A549 (cell line): ENCODE measurements around the gene NLGN2.

Experiments used
- CTCF ChIP-seq: fragments of >200 bp; sonication (Bioruptor Twin); formaldehyde crosslinking; IDR thresholded peaks from 3 replicates; pipeline ENCODE4 v1.5.1; 2016
- HDAC2 ChIP-seq: fragments of 200-600 bp; sonication (generic); IDR thresholded peaks from 2 replicates; pipeline ENCODE4 v1.6.1; 2016
- RCOR1 ChIP-seq: fragments of 150-350 bp; IDR thresholded peaks from 2 replicates; pipeline ENCODE4 v1.6.1; 2014; ENCODE audit warnings: antibody characterized with exemption, low read length, low read depth

GRCh38 chr17:7440113-7440833 is 32.6 kb downstream of the NLGN2 start:
- TF ChIP-seq HDAC2 = no peak
- TF ChIP-seq CTCF = no peak
- TF ChIP-seq RCOR1 = no peak
